CD4-positive, alpha-beta T cell treated with Interleukin-17A for 4 hours (primary cell): ENCODE results near the gene RAVER2.
"Not testable (repeated sequence)": the region's sequence is repeated elsewhere in the genome, so short reads cannot be mapped to it uniquely, and the experiment has no call there.

Source experiments
- DNase-seq: peaks from one replicate; pipeline ENCODE4 v3.0.0-alpha.2; 2020; ENCODE audit warnings: mixed read lengths

RAVER2 gene

GRCh38 chr1:64748706-64749105, 3.8 kb downstream of the RAVER2 start:
- no peak for DNase-seq

- no peak for DNase-seq
Observed at GRCh38 chr1:64750092-64750491, 5.2 kb downstream of the RAVER2 start.

- no peak for DNase-seq
Observed at GRCh38 chr1:64750875-64751274, 6.0 kb downstream of the RAVER2 start.

GRCh38 chr1:64754173-64754572, 9.3 kb downstream of the RAVER2 start:
- DNase-seq: no peak

GRCh38 chr1:64755361-64755760, 10.5 kb downstream of the RAVER2 start:
- DNase-seq: no peak

GRCh38 chr1:64756770-64757169, 11.9 kb downstream of the RAVER2 start:
- no peak for DNase-seq

GRCh38 chr1:64757213-64757612, 12.3 kb downstream of the RAVER2 start:
- no peak for DNase-seq

- DNase-seq: no peak
Observed at GRCh38 chr1:64758233-64758632, 13.4 kb downstream of the RAVER2 start.

- no peak for DNase-seq
Observed at GRCh38 chr1:64759968-64760367, 15.1 kb downstream of the RAVER2 start.

- DNase-seq: no peak
Observed at GRCh38 chr1:64765012-64765411, 20.1 kb downstream of the RAVER2 start.

GRCh38 chr1:64765826-64766225, 21.0 kb downstream of the RAVER2 start:
- DNase-seq: no peak

GRCh38 chr1:64766429-64766828, 21.6 kb downstream of the RAVER2 start:
- no peak for DNase-seq

GRCh38 chr1:64769482-64769881, 24.6 kb downstream of the RAVER2 start:
- no peak for DNase-seq

GRCh38 chr1:64769971-64770370, 25.1 kb downstream of the RAVER2 start:
- DNase-seq: no peak

GRCh38 chr1:64773306-64773705, 28.4 kb downstream of the RAVER2 start:
- DNase-seq: not testable (repeated sequence)

GRCh38 chr1:64775113-64775512, 30.2 kb downstream of the RAVER2 start:
- no peak for DNase-seq

GRCh38 chr1:64782044-64782443, 37.2 kb downstream of the RAVER2 start:
- not testable (repeated sequence) for DNase-seq

GRCh38 chr1:64782848-64783247, 38.0 kb downstream of the RAVER2 start:
- not testable (repeated sequence) for DNase-seq

- no peak for DNase-seq
Observed at GRCh38 chr1:64790832-64791487, 46.1 kb downstream of the RAVER2 start.

- no peak for DNase-seq
Observed at GRCh38 chr1:64798872-64799271, 54.0 kb downstream of the RAVER2 start.

GRCh38 chr1:64801851-64802523, 57.1 kb downstream of the RAVER2 start:
- DNase-seq: no peak

- no peak for DNase-seq
Observed at GRCh38 chr1:64809309-64809708, 64.4 kb downstream of the RAVER2 start.

- DNase-seq: no peak
Observed at GRCh38 chr1:64810001-64810400, 65.1 kb downstream of the RAVER2 start.

- DNase-seq: no peak
Observed at GRCh38 chr1:64811131-64811530, 66.3 kb downstream of the RAVER2 start.

- DNase-seq: no peak
Observed at GRCh38 chr1:64814427-64814826, 69.6 kb downstream of the RAVER2 start.
